Omental fat pad (tissue), 4 donors: ENCODE results near the gene TPPP. TPM values are rescaled to one million over a fixed set of nuclear protein-coding genes. Genes with fewer than 3 reads are reported as not detected.

Experiments used
- ATAC-seq: fragments of 150-250 bp; one replicate; pipeline ENCODE4 v1.9.1; 2016; ENCODE audit warnings: mild to moderate bottlenecking, moderate library complexity; ENCODE audit not compliant: low FRiP score
- DNase-seq: peaks from one replicate; pipeline ENCODE4 v3.0.0-alpha.2; 2019; ENCODE audit warnings: low spot score
- CTCF ChIP-seq, 3 donors: fragments of 450-650 bp; IDR thresholded peaks; one replicate each; pipeline ENCODE4 v1.5.1; 2016 to 2017; ENCODE audit warnings: antibody characterized with exemption in 3 of 3, mild to moderate bottlenecking in 3 of 3, moderate library complexity in 2 of 3
- total RNA-seq, 4 donors: library from RNA; depleted of rRNA; stranded (reverse); fragments of >200 nt; gene quantifications; one replicate each; pipeline ENCODE4 v1.1.0, GENCODE V29; 2016

Gene TPPP
- total RNA-seq, 4 donors from 2014 or later = 3.9 to 7.8 (median 5.5) TPM

GRCh38 chr5:673161-673830 lies 19.9 kb downstream of the TPPP start:
- no peak for TF ChIP-seq CTCF (IDR thresholded peaks at IDR 0.05)
- DNase-seq = no peak
- no peak for ATAC-seq

DNA sequence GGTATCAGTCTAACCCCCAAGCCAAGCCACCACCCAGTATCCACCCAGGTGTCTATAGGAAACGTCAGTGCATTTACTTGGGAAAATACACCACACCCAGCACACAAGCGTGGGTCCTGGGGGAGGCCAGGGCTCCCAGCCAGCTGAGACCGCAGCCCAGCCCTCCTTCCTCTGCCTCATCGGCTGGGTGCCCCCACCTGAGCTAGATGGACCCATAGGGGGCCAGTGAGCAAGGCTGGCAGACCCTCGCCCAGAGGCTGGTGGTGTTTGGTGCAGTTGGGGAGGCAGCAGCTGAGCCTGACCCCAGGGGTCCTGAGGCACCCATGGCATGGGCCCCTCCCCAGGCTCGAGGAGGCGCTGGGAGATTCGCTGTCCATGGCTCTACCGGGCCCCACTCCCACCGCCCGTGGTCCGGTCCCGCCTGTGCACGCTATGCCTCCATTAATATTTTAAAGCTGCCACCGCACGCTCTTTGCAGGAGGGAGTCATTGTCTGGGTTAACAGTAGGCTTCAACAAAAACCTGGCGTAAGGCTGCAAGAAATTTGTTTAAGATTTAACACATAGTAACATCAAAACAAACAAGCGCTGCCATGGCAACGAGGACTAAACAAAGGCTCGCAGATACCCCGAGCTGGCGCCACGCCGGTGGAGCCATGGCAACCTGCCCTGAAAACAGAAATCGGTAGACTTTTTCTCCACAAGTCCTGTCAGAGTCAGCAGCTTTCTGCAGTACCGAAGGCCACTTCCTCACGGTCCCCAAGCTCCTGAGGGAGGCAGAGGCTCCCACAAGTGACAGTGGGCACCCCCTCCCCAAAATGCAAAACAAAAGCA lies 20.6 kb downstream of the TPPP start:
- TF ChIP-seq CTCF (IDR thresholded peaks at IDR 0.05) = no peak

GRCh38 chr5:671459-672328 lies 21.5 kb downstream of the TPPP start:
- DNase-seq (no peak), ATAC-seq (peak; percentile 57)
- peak in 1 of 3 donors; percentile 21 for TF ChIP-seq CTCF (IDR thresholded peaks at IDR 0.05)

More for the DNA sequence above, 20.6 kb downstream of the TPPP start:
- ATAC-seq = peak; percentile 52
- DNase-seq = peak; percentile 89

DNA sequence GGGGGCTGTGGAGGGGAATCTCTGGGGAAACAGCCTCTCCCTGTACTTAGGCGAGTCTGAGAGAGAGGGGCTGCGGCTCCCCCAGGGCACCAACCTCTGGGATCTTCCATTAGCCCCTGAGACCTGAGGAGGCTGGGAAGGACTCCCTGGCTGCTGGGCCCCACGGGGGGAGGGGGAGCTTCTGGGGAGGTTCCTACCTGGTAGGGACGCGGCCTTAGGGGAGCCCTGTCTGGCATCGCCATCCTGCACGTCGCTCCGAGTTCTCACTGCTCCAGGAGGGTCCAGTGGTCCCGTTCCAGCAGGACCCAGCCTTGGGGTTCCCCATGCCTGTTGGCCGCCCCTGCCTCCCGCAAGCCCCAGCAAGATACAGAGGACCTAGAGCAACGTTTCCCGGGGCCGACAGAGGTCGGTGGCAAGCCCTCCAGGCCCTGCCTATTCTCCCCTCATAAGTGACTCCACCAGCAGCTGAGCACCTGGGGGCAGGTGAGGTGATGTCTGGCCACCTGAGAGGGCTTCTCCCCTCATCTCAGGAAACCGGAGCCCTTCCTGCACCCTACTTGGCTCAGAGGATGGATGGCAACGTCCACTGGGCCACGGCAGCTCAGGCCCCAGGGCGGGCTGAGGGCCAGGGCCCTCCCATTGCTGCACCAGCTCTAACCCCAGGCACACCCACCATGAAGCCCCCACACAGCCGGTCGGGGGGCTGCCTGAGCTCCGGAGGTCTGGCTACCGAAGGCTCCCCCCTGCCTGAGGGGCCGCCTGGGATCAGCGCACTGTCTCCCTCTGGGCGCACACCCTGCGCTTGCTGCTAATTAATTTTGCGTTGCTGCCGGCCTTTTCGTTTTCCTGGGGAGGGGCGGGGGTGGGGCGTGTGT lies 22.5 kb downstream of the TPPP start:
- DNase-seq = no peak
- ATAC-seq = no peak
- no peak for TF ChIP-seq CTCF (IDR thresholded peaks at IDR 0.05)

DNA sequence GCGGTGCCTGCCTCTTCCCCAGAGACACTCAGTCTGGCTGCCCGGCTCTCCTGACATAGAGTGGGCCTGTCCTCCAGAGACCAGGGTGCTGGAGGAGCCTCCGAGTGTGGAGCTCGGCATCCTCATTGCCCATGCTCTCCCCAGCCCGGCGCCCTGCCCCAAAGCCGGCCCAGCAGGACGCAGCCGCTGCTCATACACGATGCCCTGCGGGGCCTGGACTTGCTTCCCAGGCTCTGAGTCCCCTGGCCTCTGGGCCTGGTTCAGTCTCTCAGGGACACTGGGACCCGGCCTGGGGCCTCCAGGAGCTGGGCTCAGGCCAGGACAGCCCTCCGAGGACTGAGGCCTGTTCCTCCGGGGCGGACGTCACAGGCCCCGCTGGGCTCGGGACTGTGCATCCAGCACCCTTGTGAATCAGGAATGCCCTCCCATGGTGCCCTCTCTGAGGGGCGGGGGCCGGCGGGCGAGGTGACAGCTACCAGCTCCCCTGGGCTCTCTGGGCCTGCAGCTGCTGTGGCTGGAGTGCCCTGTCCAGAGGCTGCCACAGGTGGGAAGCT lies 23.2 kb downstream of the TPPP start:
- no peak for TF ChIP-seq CTCF (IDR thresholded peaks at IDR 0.05)
- DNase-seq = no peak
- no peak for ATAC-seq
